ENCODE results near the gene AGTR1.

DNA sequence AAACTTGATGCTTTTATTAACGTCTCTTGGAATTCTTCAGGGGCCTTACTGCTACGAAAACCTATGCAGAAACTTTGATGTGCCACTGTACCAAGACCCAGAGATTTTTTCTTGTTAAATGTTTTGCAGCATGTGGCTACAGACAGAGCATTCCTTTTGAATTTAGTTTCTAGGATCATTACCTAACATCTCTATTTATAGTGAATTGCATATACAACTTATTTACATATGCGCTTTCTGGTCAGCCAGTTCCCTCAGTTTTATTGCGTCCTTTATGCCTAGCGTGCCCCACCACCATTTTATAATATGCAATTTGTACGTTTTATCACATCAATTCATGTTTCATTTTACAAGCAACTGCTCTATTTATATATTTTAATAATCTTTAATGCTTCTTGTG, 46.2 kb upstream of the AGTR1 start:
- TF ChIP-seq, protein P1, sequence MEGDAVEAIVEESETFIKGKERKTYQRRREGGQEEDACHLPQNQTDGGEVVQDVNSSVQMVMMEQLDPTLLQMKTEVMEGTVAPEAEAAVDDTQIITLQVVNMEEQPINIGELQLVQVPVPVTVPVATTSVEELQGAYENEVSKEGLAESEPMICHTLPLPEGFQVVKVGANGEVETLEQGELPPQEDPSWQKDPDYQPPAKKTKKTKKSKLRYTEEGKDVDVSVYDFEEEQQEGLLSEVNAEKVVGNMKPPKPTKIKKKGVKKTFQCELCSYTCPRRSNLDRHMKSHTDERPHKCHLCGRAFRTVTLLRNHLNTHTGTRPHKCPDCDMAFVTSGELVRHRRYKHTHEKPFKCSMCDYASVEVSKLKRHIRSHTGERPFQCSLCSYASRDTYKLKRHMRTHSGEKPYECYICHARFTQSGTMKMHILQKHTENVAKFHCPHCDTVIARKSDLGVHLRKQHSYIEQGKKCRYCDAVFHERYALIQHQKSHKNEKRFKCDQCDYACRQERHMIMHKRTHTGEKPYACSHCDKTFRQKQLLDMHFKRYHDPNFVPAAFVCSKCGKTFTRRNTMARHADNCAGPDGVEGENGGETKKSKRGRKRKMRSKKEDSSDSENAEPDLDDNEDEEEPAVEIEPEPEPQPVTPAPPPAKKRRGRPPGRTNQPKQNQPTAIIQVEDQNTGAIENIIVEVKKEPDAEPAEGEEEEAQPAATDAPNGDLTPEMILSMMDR (IDR thresholded peaks at IDR 0.05) = no peak
- TF ChIP-seq EZH2phosphoT487 (IDR thresholded peaks at IDR 0.05) = no peak

All from neural progenitor cell (in vitro differentiated cells).